Measurements from ENCODE around the gene CNPY2. TPM values are rescaled to one million over a fixed set of nuclear protein-coding genes. Genes with fewer than 3 reads are reported as not detected.
A peak's percentile ranks its signal among the peaks of the same experiment; 100 is the strongest.

CNPY2 gene
- total RNA-seq, 1 donor from 2014 or later: 203 TPM

GRCh38 chr12:56333197-56333678, 17.4 kb upstream of the CNPY2 start:
- no peaks in the 10 kb centered on the region for H3K36me3 Mint-ChIP-seq (ENCODE audit: low read depth, unreplicated experiment)
- H3K27me3 Mint-ChIP-seq (ENCODE audit: unreplicated experiment): peaks cover 10% of the 10 kb centered on the region
- DNase-seq (ENCODE audit: low spot score): peak; percentile 7
- peak overlapping the region; percentile 99 for H3K27ac Mint-ChIP-seq (ENCODE audit: unreplicated experiment)
- no peaks in the 10 kb centered on the region for H3K9me3 Mint-ChIP-seq (ENCODE audit: unreplicated experiment)
- peak overlapping the region; percentile 93 for H3K4me3 Mint-ChIP-seq (ENCODE audit: unreplicated experiment)
- TF ChIP-seq, protein P1, sequence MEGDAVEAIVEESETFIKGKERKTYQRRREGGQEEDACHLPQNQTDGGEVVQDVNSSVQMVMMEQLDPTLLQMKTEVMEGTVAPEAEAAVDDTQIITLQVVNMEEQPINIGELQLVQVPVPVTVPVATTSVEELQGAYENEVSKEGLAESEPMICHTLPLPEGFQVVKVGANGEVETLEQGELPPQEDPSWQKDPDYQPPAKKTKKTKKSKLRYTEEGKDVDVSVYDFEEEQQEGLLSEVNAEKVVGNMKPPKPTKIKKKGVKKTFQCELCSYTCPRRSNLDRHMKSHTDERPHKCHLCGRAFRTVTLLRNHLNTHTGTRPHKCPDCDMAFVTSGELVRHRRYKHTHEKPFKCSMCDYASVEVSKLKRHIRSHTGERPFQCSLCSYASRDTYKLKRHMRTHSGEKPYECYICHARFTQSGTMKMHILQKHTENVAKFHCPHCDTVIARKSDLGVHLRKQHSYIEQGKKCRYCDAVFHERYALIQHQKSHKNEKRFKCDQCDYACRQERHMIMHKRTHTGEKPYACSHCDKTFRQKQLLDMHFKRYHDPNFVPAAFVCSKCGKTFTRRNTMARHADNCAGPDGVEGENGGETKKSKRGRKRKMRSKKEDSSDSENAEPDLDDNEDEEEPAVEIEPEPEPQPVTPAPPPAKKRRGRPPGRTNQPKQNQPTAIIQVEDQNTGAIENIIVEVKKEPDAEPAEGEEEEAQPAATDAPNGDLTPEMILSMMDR (IDR thresholded peaks at IDR 0.05; ENCODE audit: unreplicated experiment): no peak
- peaks cover 23% of the 10 kb centered on the region for H3K4me1 Mint-ChIP-seq (ENCODE audit: unreplicated experiment)

GRCh38 chr12:56332512-56333196, 16.9 kb upstream of the CNPY2 start:
- no peaks in the 10 kb centered on the region for H3K36me3 Mint-ChIP-seq (ENCODE audit: low read depth, unreplicated experiment)
- H3K27ac Mint-ChIP-seq (ENCODE audit: unreplicated experiment): peak overlapping the region; percentile 99
- H3K4me3 Mint-ChIP-seq (ENCODE audit: unreplicated experiment): peak overlapping the region; percentile 93
- no peak for DNase-seq (ENCODE audit: low spot score)
- peaks cover 20% of the 10 kb centered on the region for H3K4me1 Mint-ChIP-seq (ENCODE audit: unreplicated experiment)
- H3K27me3 Mint-ChIP-seq (ENCODE audit: unreplicated experiment): peaks cover 10% of the 10 kb centered on the region
- TF ChIP-seq, protein P1 (IDR thresholded peaks at IDR 0.05; ENCODE audit: unreplicated experiment): no peak
- H3K9me3 Mint-ChIP-seq (ENCODE audit: unreplicated experiment): no peaks in the 10 kb centered on the region

DNA sequence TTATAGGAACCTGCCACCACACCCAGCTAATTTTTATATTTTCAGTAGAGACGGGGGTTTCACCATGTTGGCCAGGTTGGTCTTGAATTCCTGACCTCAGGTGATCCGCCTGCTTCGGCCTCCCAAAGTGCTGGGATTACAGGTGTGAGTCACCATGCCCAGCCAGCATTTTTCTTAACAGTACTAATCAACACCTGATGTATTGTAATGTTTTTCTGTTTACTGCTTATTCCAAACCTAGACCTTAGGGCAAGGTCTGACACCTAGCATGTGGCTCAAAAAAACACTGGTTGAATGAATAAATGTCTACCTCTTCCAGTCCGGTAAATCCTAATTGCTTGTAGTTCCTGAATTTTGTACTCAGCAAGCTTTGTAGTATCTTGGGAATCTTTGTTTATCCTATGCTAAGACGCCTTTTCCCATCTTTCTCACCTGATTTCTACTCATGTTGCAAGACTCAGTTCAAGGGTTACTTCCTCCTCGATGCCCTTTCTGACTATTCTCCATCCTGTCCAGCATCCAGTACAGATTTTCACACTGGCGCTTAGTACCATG, 15.2 kb upstream of the CNPY2 start:
- Mint-ChIP-seq H3K36me3 (ENCODE audit: low read depth, unreplicated experiment) (no peaks in the 10 kb centered on the region), H3K9me3 (ENCODE audit: unreplicated experiment) (no peaks in the 10 kb centered on the region), H3K27me3 (ENCODE audit: unreplicated experiment) (peaks cover 10% of the 10 kb centered on the region), H3K27ac (ENCODE audit: unreplicated experiment) (no peak overlapping the region), H3K4me1 (ENCODE audit: unreplicated experiment) (peaks cover 13% of the 10 kb centered on the region), H3K4me3 (ENCODE audit: unreplicated experiment) (no peak overlapping the region)
- TF ChIP-seq, protein P1 (IDR thresholded peaks at IDR 0.05; ENCODE audit: unreplicated experiment): no peak
- DNase-seq (ENCODE audit: low spot score): no peak

GRCh38 chr12:56326533-56326932, 10.7 kb upstream of the CNPY2 start:
- H3K9me3 Mint-ChIP-seq (ENCODE audit: unreplicated experiment): no peaks in the 10 kb centered on the region
- TF ChIP-seq, protein P1 (IDR thresholded peaks at IDR 0.05; ENCODE audit: unreplicated experiment): no peak
- peaks cover 9% of the 10 kb centered on the region for H3K27me3 Mint-ChIP-seq (ENCODE audit: unreplicated experiment)
- no peak for DNase-seq (ENCODE audit: low spot score)
- no peak overlapping the region for H3K27ac Mint-ChIP-seq (ENCODE audit: unreplicated experiment)
- no peak overlapping the region for H3K4me3 Mint-ChIP-seq (ENCODE audit: unreplicated experiment)
- H3K36me3 Mint-ChIP-seq (ENCODE audit: low read depth, unreplicated experiment): peaks cover 24% of the 10 kb centered on the region
- H3K4me1 Mint-ChIP-seq (ENCODE audit: unreplicated experiment): no peaks in the 10 kb centered on the region

DNA sequence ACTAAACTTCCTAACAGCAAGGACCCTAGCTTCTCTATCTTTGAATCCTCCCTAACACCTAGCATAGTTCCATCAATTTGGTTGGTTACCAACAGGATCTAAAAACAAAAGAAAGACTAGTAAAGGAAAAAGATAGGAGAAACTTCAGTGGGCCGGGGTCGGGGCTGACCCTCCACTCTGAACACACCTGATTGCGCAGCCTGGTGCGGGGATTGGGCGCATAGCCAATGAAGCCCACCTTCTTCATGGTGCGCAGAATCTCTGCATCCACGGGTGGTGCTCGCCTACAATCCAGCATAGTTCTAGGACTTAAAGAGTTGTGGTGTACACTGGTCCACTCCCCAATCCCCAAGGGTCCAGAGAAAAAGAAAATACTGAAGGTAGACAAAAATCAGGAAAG, 10.3 kb upstream of the CNPY2 start:
- Mint-ChIP-seq H3K27me3 (ENCODE audit: unreplicated experiment) (peaks cover 9% of the 10 kb centered on the region), H3K9me3 (ENCODE audit: unreplicated experiment) (no peaks in the 10 kb centered on the region), H3K27ac (ENCODE audit: unreplicated experiment) (no peak overlapping the region), H3K4me1 (ENCODE audit: unreplicated experiment) (no peaks in the 10 kb centered on the region), H3K4me3 (ENCODE audit: unreplicated experiment) (no peak overlapping the region), H3K36me3 (ENCODE audit: low read depth, unreplicated experiment) (peaks cover 24% of the 10 kb centered on the region)
- TF ChIP-seq, protein P1 (IDR thresholded peaks at IDR 0.05; ENCODE audit: unreplicated experiment): no peak
- no peak for DNase-seq (ENCODE audit: low spot score)
